WERI-Rb-1 (cell line): ENCODE results near the gene GRIK4.

Source experiments
- DNase-seq: peaks from one replicate; pipeline ENCODE4 v3.0.0-alpha.2; 2020
- H3K27ac ChIP-seq: fragments of 250-450 bp; sonication (Bioruptor Pico); 2 replicates; pipeline ENCODE4 v1.5.1; 2020; ENCODE audit warnings: mild to moderate bottlenecking, moderate library complexity
- H3K27me3 ChIP-seq: fragments of 250-450 bp; sonication (Bioruptor Pico); 2 replicates; pipeline ENCODE4 v1.5.1; 2021; ENCODE audit warnings: mild to moderate bottlenecking, low read depth, moderate library complexity; ENCODE audit not compliant: insufficient read depth, severe bottlenecking
- H3K36me3 ChIP-seq: fragments of 250-450 bp; sonication (Bioruptor Pico); 2 replicates; pipeline ENCODE4 v1.5.1; 2020; ENCODE audit warnings: mild to moderate bottlenecking, moderate library complexity
- H3K4me3 ChIP-seq: 2 replicates; pipeline ENCODE4 v1.5.1; 2011; ENCODE audit warnings: low read depth, mild to moderate bottlenecking, control low read depth, low read length
- H3K9me3 ChIP-seq: fragments of 250-450 bp; sonication (Bioruptor Pico); 2 replicates; pipeline ENCODE4 v1.5.1; 2021; ENCODE audit warnings: mild to moderate bottlenecking, moderate library complexity; ENCODE audit not compliant: severe bottlenecking
- TF ChIP-seq, protein P1 (sequence below): IDR thresholded peaks from 2 replicates; pipeline ENCODE4 v1.5.1; 2011; ENCODE audit warnings: low read depth, mild to moderate bottlenecking, control low read depth, inconsistent platforms, low read length

GRIK4 gene

DNA sequence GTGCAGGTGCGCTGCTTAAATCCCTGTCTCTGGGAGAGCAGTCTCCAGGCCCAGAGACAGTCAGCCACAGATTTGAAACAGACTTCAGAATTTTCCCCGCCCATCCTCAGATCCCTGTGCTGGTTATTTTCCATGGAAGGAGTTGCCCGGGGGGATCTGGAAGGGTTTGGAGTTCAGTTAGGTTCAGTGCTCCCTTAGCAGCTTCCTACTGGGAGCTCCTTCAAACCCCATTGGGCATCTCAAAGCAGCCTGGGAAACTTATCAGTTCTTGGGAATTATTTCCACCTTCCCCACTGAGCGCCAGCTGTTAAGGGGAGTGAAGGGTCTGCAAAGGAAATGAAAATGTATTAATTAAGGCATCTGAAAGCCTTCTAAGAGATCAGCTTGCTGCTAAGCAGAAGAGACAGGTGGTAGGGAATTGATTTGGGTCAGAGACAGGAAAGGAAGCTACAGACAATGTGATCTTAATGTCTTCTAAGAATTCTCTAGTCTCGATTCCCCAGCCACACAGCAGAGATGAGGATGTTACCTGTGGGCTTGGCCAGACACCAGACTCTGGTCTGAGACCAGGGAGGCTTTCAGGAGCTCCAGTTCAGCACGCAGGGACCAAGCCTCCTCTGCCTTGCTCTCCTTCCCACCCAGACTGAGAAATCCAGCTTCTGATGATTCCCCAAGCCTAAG is 406.2 kb downstream of the GRIK4 start:
- TF ChIP-seq, protein P1, sequence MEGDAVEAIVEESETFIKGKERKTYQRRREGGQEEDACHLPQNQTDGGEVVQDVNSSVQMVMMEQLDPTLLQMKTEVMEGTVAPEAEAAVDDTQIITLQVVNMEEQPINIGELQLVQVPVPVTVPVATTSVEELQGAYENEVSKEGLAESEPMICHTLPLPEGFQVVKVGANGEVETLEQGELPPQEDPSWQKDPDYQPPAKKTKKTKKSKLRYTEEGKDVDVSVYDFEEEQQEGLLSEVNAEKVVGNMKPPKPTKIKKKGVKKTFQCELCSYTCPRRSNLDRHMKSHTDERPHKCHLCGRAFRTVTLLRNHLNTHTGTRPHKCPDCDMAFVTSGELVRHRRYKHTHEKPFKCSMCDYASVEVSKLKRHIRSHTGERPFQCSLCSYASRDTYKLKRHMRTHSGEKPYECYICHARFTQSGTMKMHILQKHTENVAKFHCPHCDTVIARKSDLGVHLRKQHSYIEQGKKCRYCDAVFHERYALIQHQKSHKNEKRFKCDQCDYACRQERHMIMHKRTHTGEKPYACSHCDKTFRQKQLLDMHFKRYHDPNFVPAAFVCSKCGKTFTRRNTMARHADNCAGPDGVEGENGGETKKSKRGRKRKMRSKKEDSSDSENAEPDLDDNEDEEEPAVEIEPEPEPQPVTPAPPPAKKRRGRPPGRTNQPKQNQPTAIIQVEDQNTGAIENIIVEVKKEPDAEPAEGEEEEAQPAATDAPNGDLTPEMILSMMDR: no peak
- Histone ChIP-seq H3K27ac (peak overlapping the region; percentile 91), H3K27me3 (no peaks in the 10 kb centered on the region), H3K9me3 (no peaks in the 10 kb centered on the region), H3K36me3 (no peaks in the 10 kb centered on the region), H3K4me3 (peak overlapping the region; percentile 18)
- DNase-seq: peak; percentile 91

DNA sequence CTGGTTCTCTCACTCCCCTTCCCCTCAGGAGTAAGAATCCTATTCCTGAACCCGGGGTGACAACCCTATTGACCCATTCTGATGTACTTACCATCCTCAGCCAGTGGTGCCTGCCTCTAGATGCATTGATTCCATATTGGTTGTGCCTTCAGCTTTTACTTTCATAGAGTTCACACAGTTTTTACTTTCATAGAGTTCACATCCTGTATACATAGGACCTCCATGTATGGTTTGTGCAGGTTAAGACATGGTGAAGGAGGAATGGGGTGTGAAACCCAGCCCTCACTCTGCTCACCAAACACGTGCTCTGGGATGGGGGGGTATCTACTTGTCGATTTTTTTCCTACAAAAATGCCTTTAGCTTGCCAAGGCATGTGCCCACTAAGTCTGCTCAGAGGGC is 406.7 kb downstream of the GRIK4 start:
- H3K4me3 ChIP-seq: no peak overlapping the region
- H3K9me3 ChIP-seq: no peaks in the 10 kb centered on the region
- no peaks in the 10 kb centered on the region for H3K27me3 ChIP-seq
- no peaks in the 10 kb centered on the region for H3K36me3 ChIP-seq
- H3K27ac ChIP-seq: peak overlapping the region; percentile 91
- TF ChIP-seq, protein P1: no peak
- DNase-seq: no peak

DNA sequence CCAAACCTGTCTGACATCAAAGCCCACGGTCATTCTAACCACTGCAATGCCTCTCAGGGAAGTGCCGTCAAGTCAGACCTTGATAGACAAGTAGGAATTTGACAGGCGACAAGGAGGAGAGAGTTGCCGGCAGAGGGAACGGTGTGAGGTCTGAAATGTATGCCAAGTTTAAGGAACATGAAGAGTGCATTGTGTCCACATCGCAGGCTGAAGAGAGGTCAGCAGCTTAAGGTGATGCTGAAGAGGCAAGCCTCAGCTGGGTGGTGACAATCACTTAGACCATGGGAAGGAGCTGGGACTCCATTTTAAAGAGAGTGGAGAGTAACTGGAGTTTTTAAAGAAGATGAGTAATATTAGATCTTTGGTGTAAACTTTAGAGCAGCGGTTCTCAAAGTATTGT is 407.5 kb downstream of the GRIK4 start:
- peak overlapping the region; percentile 91; the same call in 1 of the 2 replicates for H3K27ac ChIP-seq
- no peak overlapping the region for H3K4me3 ChIP-seq
- no peaks in the 10 kb centered on the region for H3K9me3 ChIP-seq
- DNase-seq: no peak
- TF ChIP-seq, protein P1: no peak
- no peaks in the 10 kb centered on the region for H3K36me3 ChIP-seq
- no peaks in the 10 kb centered on the region for H3K27me3 ChIP-seq

DNA sequence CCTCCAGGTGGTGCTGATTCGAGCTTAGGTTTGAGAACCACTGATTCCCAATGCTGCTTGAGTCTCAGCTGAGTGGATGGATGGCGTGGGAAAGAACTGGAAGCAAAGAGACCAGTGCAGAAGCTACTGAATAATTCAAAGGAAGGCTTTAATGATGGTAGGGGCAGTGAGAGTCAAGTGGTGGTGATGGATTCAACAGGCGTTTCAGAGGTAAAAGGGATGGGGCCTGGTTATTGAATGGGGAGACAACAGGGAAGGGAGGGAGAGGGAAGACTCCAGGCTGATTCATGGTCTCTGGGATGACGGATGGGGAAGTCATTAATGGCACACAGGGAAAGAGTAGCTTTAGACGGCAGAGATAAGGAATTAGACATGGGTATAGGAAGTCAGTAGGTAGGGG is 408.0 kb downstream of the GRIK4 start:
- DNase-seq: no peak
- no peaks in the 10 kb centered on the region for H3K9me3 ChIP-seq
- TF ChIP-seq, protein P1: no peak

DNA sequence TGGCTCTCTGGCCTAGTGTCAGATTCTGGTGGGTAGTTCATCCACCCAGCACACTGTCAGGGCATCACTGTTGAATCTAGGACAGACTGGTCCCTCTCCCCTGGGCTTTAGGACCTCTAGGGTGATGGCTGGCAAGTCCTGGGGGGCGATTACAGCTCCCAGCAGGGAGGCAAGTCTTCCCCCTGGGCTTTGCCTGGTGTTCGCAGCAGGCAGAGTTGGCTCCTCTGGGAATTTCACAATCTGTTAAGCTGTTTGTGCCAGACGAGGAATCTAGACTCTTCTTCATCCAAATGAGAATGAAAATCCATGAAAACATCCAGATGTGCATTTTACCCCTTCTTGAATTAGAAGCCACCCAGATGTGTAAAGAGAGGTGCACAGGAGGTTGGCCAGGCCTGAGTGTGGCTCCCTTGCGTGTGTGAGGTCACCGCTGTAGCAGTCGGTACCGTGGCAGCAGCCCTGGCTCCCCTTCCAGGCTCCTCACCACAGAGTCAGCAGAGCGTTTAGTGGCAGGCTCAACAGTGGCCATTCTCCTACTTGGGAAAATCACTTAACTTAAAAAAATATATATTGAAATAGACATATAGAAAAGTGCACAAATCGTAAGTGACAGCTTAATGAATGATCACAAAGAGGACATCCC is 412.4 kb downstream of the GRIK4 start:
- TF ChIP-seq, protein P1: no peak
- Histone ChIP-seq H3K4me3 (no peak overlapping the region), H3K27me3 (no peaks in the 10 kb centered on the region), H3K27ac (no peak overlapping the region), H3K9me3 (no peaks in the 10 kb centered on the region), H3K36me3 (no peaks in the 10 kb centered on the region)
- no peak for DNase-seq

More for the DNA sequence above, 408.0 kb downstream of the GRIK4 start:
- Histone ChIP-seq H3K4me3 (no peak overlapping the region), H3K36me3 (no peaks in the 10 kb centered on the region), H3K27ac (no peak overlapping the region), H3K27me3 (no peaks in the 10 kb centered on the region)

DNA sequence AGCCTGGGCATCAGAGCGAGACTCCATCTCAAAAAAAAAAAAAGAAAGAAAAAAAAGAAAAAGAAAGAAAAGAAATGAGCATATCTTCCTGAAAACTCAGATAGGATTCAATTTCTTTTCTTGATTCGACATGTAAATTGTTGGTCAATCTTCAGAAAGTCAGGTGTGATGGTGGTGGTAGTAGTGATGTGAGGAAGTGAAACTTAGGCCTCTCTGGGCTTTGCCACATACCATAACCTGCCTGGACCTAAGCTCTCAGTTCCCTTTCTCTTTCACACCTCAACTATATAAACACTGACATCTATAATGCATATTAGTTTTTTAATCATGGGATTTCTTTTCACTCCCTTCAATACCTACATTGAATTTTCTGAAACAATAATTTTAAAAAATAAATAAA is 414.4 kb downstream of the GRIK4 start:
- no peak for DNase-seq
- Histone ChIP-seq H3K4me3 (no peak overlapping the region), H3K36me3 (no peaks in the 10 kb centered on the region), H3K27me3 (no peaks in the 10 kb centered on the region), H3K9me3 (no peaks in the 10 kb centered on the region), H3K27ac (no peak overlapping the region)
- TF ChIP-seq, protein P1: no peak
